ENCODE measurements around the gene ELF1.

ELF1 gene

DNA sequence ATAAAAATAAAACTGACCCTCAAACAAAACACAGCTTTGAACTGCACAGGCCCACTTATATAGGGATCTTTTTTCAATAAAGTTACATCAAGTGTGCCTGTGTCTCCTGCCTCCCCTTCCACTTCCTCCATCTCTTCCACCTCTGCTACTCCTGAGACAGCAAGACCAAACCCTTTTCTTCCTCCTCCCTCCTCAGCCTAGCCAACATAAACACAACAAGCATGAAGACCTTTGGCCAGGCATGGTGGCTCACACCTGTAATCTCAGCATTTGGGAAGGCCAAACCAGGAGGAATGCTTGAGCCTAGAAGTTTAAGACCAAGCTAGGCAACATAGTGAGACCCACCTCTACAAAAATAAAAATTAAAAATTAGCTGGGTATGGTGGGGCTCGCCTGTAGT lies 72.6 kb downstream of the ELF1 start:
- TF ChIP-seq POLR2AphosphoS5 (IDR thresholded peaks at IDR 0.05; ENCODE audit: low read depth) (no peak), GABPA (IDR thresholded peaks at IDR 0.05; ENCODE audit: low read depth) (no peak), REST (IDR thresholded peaks at IDR 0.05; ENCODE audit: insufficient replicate concordance, low read depth) (no peak), SPI1 (IDR thresholded peaks at IDR 0.05; ENCODE audit: borderline replicate concordance, low read depth) (no peak), CTCF (IDR thresholded peaks at IDR 0.05; ENCODE audit: insufficient read depth, low read length) (no peak)
- Histone ChIP-seq H3K27me3 (ENCODE audit: insufficient read depth, poor library complexity, severe bottlenecking) (no peaks in the 10 kb centered on the region), H3K27ac (replicated peaks) (no peak overlapping the region), H3K4me3 (replicated peaks; ENCODE audit: insufficient read depth, low read length) (no peak overlapping the region)
- no peak for DNase-seq (ENCODE audit: low read depth in 1 of 2, low spot score in 1 of 2)

DNA sequence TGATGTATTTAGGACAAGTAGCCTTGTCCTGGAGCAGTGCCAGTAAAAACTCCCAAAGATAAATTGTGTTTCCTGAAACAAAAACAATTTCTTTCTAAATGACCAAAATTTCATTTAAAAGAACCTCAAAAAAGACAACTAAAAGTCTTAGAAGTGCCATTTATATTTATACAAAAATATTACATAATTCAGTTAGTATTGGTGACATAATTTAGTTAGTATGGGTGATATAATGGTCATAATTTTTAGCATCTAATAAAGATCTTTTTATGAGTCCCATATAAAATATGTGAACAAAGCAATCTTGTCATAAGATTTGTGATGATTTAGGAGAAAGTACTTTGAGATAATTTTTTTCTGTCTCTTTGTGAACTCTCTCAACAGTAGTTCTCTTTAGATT lies 76.0 kb downstream of the ELF1 start:
- no peak for DNase-seq (ENCODE audit: low read depth in 1 of 2, low spot score in 1 of 2)
- Histone ChIP-seq H3K27me3 (ENCODE audit: insufficient read depth, poor library complexity, severe bottlenecking) (no peaks in the 10 kb centered on the region), H3K4me3 (replicated peaks; ENCODE audit: insufficient read depth, low read length) (no peak overlapping the region), H3K27ac (replicated peaks) (no peak overlapping the region)
- TF ChIP-seq REST (IDR thresholded peaks at IDR 0.05; ENCODE audit: insufficient replicate concordance, low read depth) (no peak), GABPA (IDR thresholded peaks at IDR 0.05; ENCODE audit: low read depth) (no peak), POLR2AphosphoS5 (IDR thresholded peaks at IDR 0.05; ENCODE audit: low read depth) (no peak), CTCF (IDR thresholded peaks at IDR 0.05; ENCODE audit: insufficient read depth, low read length) (no peak), SPI1 (IDR thresholded peaks at IDR 0.05; ENCODE audit: borderline replicate concordance, low read depth) (no peak)

DNA sequence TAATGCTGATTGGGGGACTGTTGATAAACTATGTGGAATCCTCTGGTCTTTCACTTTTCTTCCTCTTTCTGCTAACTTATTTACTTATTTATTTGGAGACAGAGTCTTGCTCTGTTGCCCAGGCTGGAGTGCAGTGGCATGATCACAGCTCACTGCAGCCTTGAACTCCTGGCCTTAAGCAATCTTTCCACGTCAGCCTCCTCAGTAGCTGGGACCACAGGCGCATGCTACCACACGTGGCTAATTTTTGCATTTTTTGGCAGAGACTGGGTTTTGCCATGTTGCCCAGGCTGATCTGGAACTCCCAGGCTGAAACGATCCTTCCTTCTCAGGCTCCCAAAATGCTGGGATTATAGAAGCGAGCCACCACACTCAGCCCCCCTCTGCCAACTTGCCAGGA lies 77.5 kb downstream of the ELF1 start:
- TF ChIP-seq REST (IDR thresholded peaks at IDR 0.05; ENCODE audit: insufficient replicate concordance, low read depth) (no peak), GABPA (IDR thresholded peaks at IDR 0.05; ENCODE audit: low read depth) (no peak), POLR2AphosphoS5 (IDR thresholded peaks at IDR 0.05; ENCODE audit: low read depth) (no peak), SPI1 (IDR thresholded peaks at IDR 0.05; ENCODE audit: borderline replicate concordance, low read depth) (no peak), CTCF (IDR thresholded peaks at IDR 0.05; ENCODE audit: insufficient read depth, low read length) (no peak)
- no peak overlapping the region for H3K4me3 ChIP-seq (replicated peaks; ENCODE audit: insufficient read depth, low read length)
- no peak overlapping the region for H3K27ac ChIP-seq (replicated peaks)
- H3K27me3 ChIP-seq (ENCODE audit: insufficient read depth, poor library complexity, severe bottlenecking): no peaks in the 10 kb centered on the region
- DNase-seq (ENCODE audit: low read depth in 1 of 2, low spot score in 1 of 2): no peak

Data from HL-60 (cell line).